HFF-Myc (cell line): Measurements from ENCODE around the gene C16orf87.

Experiments used
- DNase-seq: peaks from one replicate; pipeline ENCODE4 v3.0.0-alpha.2; 2011; ENCODE audit warnings: low read depth; ENCODE audit errors: extremely low read depth
- H3K4me3 ChIP-seq: replicated peaks from 2 replicates; pipeline ENCODE4 v1.5.1; 2011; ENCODE audit warnings: low read depth, mild to moderate bottlenecking, control low read depth, low read length
- TF ChIP-seq, protein P1 (sequence below): IDR thresholded peaks from 2 replicates; pipeline ENCODE4 v1.5.1; 2012; ENCODE audit warnings: mild to moderate bottlenecking, low read depth, low read length, control low read depth; ENCODE audit errors: missing control alignments

Gene C16orf87

DNA sequence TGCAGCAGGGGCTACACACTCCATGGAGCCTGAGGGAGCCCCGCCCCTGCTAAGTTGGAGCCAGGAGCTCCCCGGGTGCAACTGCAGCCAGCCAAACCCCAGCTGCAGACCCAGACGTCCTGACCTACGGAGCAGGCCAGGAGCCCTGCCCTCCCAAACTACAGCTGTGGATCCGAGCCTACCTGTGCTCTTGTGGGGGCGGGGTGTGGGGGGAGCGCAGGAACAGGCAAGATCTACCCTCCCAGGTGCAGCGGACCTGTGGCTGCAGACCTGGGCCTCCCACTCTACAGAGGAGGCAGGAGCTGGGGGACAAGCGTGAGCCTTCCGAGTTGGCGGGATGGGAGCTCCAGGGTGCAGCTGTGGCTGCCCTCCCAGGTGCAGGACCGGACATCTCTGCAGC lies 53.2 kb downstream of the C16orf87 start:
- DNase-seq, result no peak
- H3K4me3 ChIP-seq, result no peak overlapping the region
- TF ChIP-seq, protein P1, sequence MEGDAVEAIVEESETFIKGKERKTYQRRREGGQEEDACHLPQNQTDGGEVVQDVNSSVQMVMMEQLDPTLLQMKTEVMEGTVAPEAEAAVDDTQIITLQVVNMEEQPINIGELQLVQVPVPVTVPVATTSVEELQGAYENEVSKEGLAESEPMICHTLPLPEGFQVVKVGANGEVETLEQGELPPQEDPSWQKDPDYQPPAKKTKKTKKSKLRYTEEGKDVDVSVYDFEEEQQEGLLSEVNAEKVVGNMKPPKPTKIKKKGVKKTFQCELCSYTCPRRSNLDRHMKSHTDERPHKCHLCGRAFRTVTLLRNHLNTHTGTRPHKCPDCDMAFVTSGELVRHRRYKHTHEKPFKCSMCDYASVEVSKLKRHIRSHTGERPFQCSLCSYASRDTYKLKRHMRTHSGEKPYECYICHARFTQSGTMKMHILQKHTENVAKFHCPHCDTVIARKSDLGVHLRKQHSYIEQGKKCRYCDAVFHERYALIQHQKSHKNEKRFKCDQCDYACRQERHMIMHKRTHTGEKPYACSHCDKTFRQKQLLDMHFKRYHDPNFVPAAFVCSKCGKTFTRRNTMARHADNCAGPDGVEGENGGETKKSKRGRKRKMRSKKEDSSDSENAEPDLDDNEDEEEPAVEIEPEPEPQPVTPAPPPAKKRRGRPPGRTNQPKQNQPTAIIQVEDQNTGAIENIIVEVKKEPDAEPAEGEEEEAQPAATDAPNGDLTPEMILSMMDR, result no peak

DNA sequence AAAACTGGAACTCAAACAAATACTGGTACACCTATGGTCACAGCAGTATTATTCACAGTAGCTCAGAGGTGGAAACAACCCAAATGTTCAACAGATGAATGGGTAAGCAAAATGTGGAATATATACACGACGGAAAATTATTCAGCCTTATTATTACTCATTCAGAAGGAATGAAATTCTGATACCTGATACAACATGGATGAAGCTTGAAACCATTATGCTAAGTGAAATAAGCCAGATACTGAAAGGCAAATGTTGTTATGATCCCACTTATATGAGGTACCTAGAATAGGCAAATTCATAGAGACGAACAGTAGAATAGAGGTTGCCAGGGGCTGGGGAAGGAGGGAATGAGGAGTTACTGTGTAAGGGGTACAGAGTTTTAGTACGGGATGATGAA lies 55.8 kb downstream of the C16orf87 start:
- TF ChIP-seq, protein P1, result no peak
- no peak overlapping the region for H3K4me3 ChIP-seq
- DNase-seq, result no peak

DNA sequence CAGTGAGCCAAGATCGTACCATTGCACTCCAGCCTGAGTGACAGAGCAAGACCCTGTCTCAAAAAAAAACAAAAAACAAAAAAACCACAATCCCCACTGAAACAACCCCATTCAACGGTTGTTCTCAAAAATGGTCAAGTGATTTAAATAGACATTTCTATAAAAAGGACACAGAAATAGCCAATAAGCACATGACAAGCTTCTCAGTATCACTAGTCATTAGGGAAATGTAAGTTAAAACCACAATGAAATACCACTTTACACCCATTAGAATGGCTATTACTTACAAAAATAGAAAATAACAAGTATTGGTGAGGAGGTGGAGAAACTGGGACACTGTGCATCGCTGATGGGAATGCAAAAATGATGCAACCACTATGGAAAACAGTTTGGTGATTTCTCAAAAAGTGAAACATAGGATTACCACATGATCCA lies 56.2 kb downstream of the C16orf87 start:
- TF ChIP-seq, protein P1, result no peak
- H3K4me3 ChIP-seq, result no peak overlapping the region
- no peak for DNase-seq

DNA sequence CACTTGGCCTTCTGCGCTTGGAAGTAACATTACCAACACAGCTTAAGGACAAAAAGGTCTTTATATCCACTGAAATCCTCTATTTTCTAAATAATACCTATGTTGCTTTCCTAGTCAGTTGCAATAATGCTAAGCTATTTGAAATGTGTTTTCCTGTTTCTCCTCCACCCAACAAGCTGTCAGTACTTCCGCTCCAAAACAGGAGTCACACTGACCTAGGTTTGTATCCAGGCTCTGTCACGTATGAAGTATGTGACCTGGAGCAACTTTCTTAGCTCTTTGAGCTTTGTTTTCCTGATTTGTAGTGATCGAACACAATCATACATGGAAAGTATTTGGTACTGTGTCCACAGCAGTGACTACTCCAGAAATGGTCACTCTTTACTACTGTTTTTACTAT lies 58.5 kb downstream of the C16orf87 start:
- TF ChIP-seq, protein P1, result no peak
- DNase-seq, result no peak
- no peak overlapping the region for H3K4me3 ChIP-seq

DNA sequence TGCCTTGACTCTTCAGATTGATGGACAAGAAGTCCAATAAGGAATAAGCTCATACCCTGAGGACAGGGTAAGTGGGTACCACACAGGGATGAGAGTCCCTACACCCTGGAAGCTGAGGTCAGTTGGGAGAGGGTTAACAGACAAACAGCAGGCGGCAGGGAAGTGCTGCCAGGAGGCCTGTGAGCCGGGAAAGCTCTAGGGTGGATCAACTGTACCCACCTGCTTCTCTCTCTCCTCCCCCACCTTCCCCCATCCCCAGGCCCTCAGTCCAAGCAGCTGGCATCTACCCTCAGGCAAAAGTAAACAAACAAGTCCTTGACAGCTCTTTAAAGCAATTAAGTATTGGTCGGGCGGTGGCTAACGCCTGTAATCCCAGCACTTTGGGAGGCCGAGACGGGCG lies 62.2 kb downstream of the C16orf87 start:
- no peak overlapping the region for H3K4me3 ChIP-seq
- TF ChIP-seq, protein P1, result no peak
- no peak for DNase-seq

DNA sequence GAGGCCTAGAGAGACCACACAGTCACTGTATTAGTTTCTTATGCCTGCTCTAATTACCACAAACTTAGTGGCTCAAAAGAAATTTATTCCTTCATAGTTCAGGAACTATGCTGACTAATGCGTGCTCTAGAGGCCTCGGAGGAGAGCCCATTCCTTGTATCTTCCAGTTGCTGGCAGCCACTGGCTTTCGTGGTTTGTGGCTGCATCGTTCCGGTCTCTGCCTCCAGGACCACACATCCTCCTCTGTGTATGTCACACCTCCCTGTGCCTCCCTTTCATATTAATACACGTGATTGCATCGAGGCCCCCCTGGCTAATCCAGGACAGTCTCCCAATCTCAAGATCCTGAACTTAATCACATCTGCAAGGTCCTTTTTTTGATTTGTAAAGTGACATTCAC lies 65.9 kb downstream of the C16orf87 start:
- DNase-seq, result no peak
- TF ChIP-seq, protein P1, result no peak

DNA sequence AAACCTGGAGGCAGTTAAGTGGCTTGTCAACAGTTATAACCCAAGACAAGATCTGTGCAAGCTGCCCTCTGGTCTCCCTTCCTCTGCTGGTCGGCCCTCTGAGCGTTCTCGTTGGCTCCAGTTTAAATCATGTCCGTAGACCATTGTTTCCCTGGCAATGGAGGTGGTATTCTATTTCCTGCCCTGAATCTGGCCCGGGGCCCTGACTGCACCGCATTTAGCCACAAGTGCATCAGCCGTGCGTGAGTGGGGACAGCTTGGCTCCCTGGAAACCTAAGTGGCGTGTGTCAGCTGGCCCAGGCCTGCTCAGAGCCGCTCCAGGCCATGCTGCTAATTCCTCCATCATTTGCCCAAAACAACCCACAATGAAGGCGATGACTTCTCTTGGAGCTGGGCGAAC lies 67.8 kb downstream of the C16orf87 start:
- no peak for DNase-seq
- H3K4me3 ChIP-seq, result no peak overlapping the region

More for the DNA sequence above, 65.9 kb downstream of the C16orf87 start:
- no peak overlapping the region for H3K4me3 ChIP-seq

More for the DNA sequence above, 67.8 kb downstream of the C16orf87 start:
- TF ChIP-seq, protein P1, result no peak
